GM18511 (cell line): Measurements from ENCODE around the gene SCAP.
"Not testable (repeated sequence)": the region's sequence is repeated elsewhere in the genome, so short reads cannot be mapped to it uniquely, and the experiment has no call there.

Experiments used
- ATAC-seq: cut with Tn5 transposase; IDR thresholded peaks from one replicate; pipeline ENCODE4 v1.9.1; 2021; ENCODE audit warnings: mild to moderate bottlenecking, moderate library complexity; ENCODE audit not compliant: unreplicated experiment

Gene SCAP

DNA sequence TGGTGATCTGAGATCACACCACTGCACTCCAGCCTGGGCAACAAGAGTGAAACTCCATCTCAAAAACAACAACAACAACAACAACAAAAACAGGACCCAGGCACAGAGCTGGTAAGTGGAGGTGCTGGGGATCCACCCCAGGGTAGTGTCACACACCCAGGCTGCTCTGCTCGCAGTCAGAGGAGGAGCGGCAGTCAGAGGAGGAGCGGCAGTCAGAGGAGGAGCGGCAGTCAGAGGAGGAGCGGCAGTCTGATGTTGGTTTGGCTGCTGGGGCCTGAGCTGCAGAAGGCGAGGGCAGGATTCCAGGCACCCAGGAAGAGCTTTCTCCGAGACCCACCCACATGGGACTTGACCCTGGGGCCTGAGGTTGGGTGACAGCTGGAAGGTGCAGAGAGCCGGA lies 105.7 kb downstream of the SCAP start:
- not testable (repeated sequence) for ATAC-seq

DNA sequence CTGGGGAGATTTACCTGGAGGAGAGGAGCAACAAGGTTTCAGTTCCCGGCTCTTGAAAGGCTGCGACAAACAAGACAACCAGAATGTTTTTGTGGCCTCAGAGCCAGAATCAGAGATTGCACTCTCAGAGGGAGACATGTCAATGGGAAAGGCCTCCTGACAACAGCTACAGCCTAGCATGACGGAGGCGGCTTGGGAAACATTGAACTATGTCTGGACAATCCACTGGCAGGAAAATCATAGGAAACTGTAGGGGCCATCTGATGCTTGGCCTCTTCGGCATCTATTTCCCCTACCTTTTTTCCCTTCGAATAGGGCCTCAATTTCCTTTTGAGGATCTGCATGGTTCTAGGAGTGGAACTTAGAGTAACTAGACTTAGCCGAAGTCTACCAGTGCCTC lies 108.1 kb downstream of the SCAP start:
- no peak for ATAC-seq

DNA sequence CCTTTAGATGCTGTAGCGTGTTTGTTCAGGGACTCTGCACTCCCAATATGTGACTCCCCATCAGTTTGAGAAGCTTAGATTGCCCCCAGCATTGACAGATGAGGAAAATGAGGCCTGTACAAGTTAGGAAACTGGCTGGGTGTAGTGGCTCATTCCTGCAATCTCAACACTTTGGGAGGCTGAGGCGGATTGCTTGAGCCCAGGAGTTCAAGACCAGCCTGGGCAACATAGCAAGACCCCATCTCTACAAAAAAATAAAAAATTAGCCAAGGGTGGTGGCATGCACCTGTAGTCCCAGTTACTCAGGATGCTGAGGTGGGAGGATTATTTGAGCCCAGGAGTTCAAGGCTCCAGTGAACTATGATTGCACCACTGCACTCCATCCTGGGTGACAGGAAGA lies 108.9 kb downstream of the SCAP start:
- no peak for ATAC-seq

DNA sequence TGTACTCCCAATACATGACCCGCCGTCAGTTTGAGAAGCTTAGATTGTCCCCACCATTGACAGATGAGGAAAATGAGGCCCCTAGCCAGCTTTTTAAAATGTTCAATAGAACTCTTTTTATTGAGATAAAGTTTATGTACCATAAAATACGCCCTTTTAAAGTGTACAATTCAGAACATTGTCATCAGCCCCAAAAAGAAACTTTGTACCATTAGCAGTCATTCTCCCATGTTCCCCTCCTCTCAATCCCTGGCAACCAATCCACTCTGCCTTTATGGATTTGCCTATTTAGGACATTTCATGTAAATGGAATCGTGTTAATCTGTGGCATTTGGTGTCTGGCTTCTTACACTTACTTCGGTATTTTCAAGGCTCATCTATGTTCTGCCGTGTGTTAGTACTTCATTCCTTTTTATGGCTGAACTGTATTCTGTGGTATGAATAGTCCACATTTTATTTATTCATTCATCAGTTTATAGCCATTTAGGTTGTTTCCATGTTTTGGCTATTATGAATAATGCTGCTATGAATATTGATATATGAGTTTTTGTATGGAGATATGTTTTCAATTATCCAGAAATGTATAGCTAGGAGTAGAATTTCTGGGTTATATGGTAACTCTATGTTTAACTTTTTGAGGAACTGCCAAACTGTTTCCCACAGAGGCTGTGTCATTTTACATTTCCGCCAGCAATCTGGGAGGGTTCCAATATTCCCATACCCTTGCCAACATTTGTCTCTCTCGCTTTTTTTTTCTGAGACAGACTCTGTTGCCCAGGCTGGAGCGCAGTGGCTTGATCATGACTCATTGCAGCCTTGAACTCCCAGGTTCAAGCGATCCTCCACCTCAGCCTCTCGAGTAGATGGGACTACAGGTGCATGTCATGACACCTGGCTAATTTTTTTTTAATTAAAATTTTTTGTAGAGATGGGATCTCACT lies 110.3 kb downstream of the SCAP start:
- ATAC-seq: no peak
